ENCODE measurements around the gene IQSEC1. TPM values are rescaled to one million over a fixed set of nuclear protein-coding genes. Genes with fewer than 3 reads are reported as not detected.
"Not testable (repeated sequence)": the region's sequence is repeated elsewhere in the genome, so short reads cannot be mapped to it uniquely, and the experiment has no call there.

Gene IQSEC1
- total and polyA plus RNA-seq, 4 experiments from 2014 or later, result 11.9 to 82.0 (median 62.3) TPM

DNA sequence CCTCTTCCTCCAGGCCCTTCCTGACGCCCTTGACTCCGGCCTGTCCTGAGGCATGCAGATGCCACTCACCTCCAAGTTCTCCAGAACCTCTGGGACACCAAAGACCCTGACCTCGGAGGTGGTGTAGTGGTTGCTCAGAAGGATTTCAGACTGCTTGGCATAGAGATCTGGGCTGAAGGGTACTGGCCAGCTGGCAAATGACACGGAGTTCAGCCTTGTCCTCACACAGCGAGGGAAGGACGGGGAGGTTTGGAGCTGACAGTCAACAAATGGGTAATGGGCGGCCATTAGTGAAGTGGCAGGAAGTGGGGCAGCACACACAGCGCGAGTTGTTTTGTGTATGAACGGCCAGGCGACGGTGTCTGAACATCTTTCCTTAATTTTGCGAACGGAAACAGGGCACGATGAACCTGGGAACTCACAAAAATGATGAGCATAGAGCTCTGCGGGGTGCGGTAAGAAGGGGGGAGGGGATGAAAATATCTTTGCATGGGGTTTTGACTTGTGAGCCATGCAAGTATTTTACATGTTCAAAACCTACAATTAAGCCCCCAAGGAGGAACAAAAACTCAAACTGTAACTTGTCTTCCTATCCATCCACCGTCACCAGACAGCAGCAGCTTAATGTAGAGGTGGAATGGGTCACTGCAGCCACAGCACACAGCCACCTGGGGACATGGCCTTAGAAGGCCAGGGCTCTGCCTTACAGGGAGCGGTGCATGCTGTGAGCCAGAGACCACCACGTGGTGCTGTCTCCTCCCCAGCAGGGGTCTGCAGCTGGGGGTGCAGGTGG is 188.2 kb downstream of the IQSEC1 start:
- no peaks in the 10 kb centered on the region for H3K36me3 Mint-ChIP-seq
- H3K9me3 Mint-ChIP-seq, result no peaks in the 10 kb centered on the region
- no peak overlapping the region for H3K27ac Mint-ChIP-seq
- no peaks in the 10 kb centered on the region for H3K27me3 ChIP-seq (ENCODE audit: insufficient read depth, low read length)
- H3K27ac ChIP-seq (ENCODE audit: low read depth, low read length), result no peak overlapping the region
- ChIA-PET POLR2A (ENCODE audit: partially characterized antibody) (no interaction called here), CTCF (ENCODE audit: partially characterized antibody) (interaction anchor here (1.6 kb wide), 1 partner anchor 13 kb away, joined by 3 read pairs; no protein-coding TSS in a partner anchor)
- peaks cover 23 to 27% of the 10 kb centered on the region in 2 donors for H3K27me3 Mint-ChIP-seq
- no peak overlapping the region for H3K4me3 ChIP-seq (ENCODE audit: low read length in 2 of 2)
- H3K9me3 ChIP-seq (ENCODE audit: control insufficient read depth in 1 of 2, low read length in 2 of 2), result no peaks in the 10 kb centered on the region
- intact Hi-C loops (cut with micrococcal nuclease), result no loop called here
- no peak for DNase-seq
- H3K4me1 Mint-ChIP-seq, result peaks cover 9 to 14% (median 12%) of the 10 kb centered on the region in 4 donors
- H3K4me1 ChIP-seq (ENCODE audit: insufficient read depth, low read length), result peaks cover 11% of the 10 kb centered on the region
- H3K36me3 ChIP-seq (ENCODE audit: insufficient read depth, low read length), result no peaks in the 10 kb centered on the region
- peak overlapping the region in 1 of 8 donors; percentile 1 for H3K4me3 Mint-ChIP-seq

GRCh38 chr3:12884186-12884680 is 189.0 kb downstream of the IQSEC1 start:
- Mint-ChIP-seq H3K9me3 (no peaks in the 10 kb centered on the region), H3K27me3 (peaks cover 20 to 23% of the 10 kb centered on the region in 2 donors), H3K4me1 (peaks cover 9 to 14% (median 12%) of the 10 kb centered on the region in 4 donors), H3K36me3 (no peaks in the 10 kb centered on the region), H3K4me3 (no peak overlapping the region), H3K27ac (no peak overlapping the region)
- ChIA-PET CTCF (ENCODE audit: partially characterized antibody) (interaction anchor here (1.1 to 1.4 kb wide), 2 partner anchors 8 to 16 kb away, joined by 3 to 4 read pairs; no protein-coding TSS in a partner anchor), POLR2A (ENCODE audit: partially characterized antibody) (no interaction called here)
- H3K4me3 ChIP-seq (ENCODE audit: low read length in 2 of 2), result no peak overlapping the region
- H3K4me1 ChIP-seq (ENCODE audit: insufficient read depth, low read length), result peaks cover 11% of the 10 kb centered on the region
- no peaks in the 10 kb centered on the region for H3K27me3 ChIP-seq (ENCODE audit: insufficient read depth, low read length)
- no peaks in the 10 kb centered on the region for H3K9me3 ChIP-seq (ENCODE audit: control insufficient read depth in 1 of 2, low read length in 2 of 2)
- intact Hi-C loops (cut with micrococcal nuclease), result no loop called here
- H3K27ac ChIP-seq (ENCODE audit: low read depth, low read length), result no peak overlapping the region
- DNase-seq, result no peak
- H3K36me3 ChIP-seq (ENCODE audit: insufficient read depth, low read length), result no peaks in the 10 kb centered on the region

DNA sequence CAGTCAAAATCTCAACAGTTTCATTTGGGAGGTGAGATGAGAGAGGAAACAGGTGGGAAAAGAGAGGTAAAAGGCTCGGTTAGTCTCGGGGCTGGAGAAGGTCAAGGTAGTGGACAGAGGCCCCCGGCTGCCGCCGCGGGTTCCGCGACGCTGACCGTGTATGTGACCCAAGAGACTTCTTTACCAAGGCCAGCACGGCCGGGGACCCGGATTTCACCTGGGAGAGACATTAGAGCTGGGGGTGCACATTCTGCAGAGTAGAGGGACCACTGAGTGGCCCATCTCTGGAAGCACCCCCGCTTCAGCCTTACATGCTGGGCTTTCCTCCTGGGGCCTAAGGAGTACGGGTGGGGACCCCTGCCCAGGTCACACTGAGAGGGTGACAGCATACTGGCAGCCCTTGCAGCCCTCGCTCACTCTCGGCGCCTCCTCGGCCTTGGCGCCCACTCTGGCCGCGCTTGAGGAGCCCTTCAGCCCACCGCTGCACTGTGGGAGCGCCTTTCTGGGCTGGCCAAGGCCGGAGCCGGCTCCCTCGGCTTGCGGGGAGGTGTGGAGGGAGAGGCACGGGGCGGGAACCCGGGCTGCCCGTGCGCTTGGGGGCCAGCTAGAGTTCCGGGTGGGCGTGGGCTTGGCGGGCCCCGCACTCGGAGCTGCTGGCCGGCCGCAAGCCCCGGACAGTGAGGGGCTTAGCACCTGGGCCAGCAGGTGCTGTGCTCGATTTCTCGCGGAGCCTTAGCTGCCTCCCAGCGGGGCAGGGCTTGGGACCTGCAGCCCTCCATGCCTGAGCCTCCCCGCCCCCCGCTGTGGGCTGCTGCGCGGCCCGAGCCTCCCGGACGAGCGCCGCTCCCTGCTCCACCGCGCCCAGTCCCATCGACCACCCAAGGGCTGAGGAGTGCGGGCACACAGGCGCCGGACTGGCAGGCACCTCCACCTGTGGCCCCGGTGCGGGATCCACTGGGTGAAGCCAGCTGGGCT is 190.6 kb downstream of the IQSEC1 start:
- intact Hi-C loops (cut with micrococcal nuclease), result no loop called here

GRCh38 chr3:12881858-12882257 is 191.4 kb downstream of the IQSEC1 start:
- DNase-seq; H3K27me3 ChIP-seq (ENCODE audit: insufficient read depth, low read length); H3K4me3 ChIP-seq (ENCODE audit: low read length in 2 of 2); H3K9me3 Mint-ChIP-seq; H3K36me3 Mint-ChIP-seq; H3K4me3 Mint-ChIP-seq; H3K27ac ChIP-seq (ENCODE audit: low read depth, low read length); POLR2A ChIA-PET (ENCODE audit: partially characterized antibody); intact Hi-C loops (cut with micrococcal nuclease); H3K27ac Mint-ChIP-seq; H3K36me3 ChIP-seq (ENCODE audit: insufficient read depth, low read length); H3K9me3 ChIP-seq (ENCODE audit: control insufficient read depth in 1 of 2, low read length in 2 of 2): not testable (repeated sequence)
- CTCF ChIA-PET (ENCODE audit: partially characterized antibody), result interaction anchor here (3.2 kb wide), 1 partner anchor 10 kb away, joined by 13 read pairs; no protein-coding TSS in a partner anchor
- H3K27me3 Mint-ChIP-seq, result peaks cover 5 to 12% of the 10 kb centered on the region in 2 donors
- H3K4me1 Mint-ChIP-seq, result peaks cover 9 to 12% (median 9%) of the 10 kb centered on the region in 4 donors
- peaks cover 11% of the 10 kb centered on the region for H3K4me1 ChIP-seq (ENCODE audit: insufficient read depth, low read length)

More for the DNA sequence above, 190.6 kb downstream of the IQSEC1 start:
- Histone ChIP-seq H3K9me3 (ENCODE audit: control insufficient read depth in 1 of 2, low read length in 2 of 2) (no peaks in the 10 kb centered on the region), H3K27ac (ENCODE audit: low read depth, low read length) (no peak overlapping the region), H3K27me3 (ENCODE audit: insufficient read depth, low read length) (no peaks in the 10 kb centered on the region), H3K36me3 (ENCODE audit: insufficient read depth, low read length) (no peaks in the 10 kb centered on the region), H3K4me3 (ENCODE audit: low read length in 2 of 2) (no peak overlapping the region), H3K4me1 (ENCODE audit: insufficient read depth, low read length) (peaks cover 11% of the 10 kb centered on the region)
- peaks cover 11 to 17% of the 10 kb centered on the region in 2 donors for H3K27me3 Mint-ChIP-seq
- no peaks in the 10 kb centered on the region for H3K9me3 Mint-ChIP-seq
- POLR2A ChIA-PET (ENCODE audit: partially characterized antibody), result no interaction called here
- H3K4me3 Mint-ChIP-seq, result no peak overlapping the region
- H3K4me1 Mint-ChIP-seq, result peaks cover 9 to 13% (median 10%) of the 10 kb centered on the region in 4 donors
- CTCF ChIA-PET (ENCODE audit: partially characterized antibody), result interaction anchor here (1.4 kb wide), 1 partner anchor 15 kb away, joined by 4 read pairs; no protein-coding TSS in a partner anchor
- no peak for DNase-seq
- no peaks in the 10 kb centered on the region for H3K36me3 Mint-ChIP-seq
- no peak overlapping the region for H3K27ac Mint-ChIP-seq

- H3K9me3 Mint-ChIP-seq, result no peaks in the 10 kb centered on the region
- H3K27me3 ChIP-seq (ENCODE audit: insufficient read depth, low read length), result no peaks in the 10 kb centered on the region
- no peaks in the 10 kb centered on the region for H3K4me1 ChIP-seq (ENCODE audit: insufficient read depth, low read length)
- no peaks in the 10 kb centered on the region for H3K36me3 ChIP-seq (ENCODE audit: insufficient read depth, low read length)
- DNase-seq, result no peak
- CTCF ChIA-PET (ENCODE audit: partially characterized antibody), result interaction anchor here (3.2 kb wide), 1 partner anchor 12 kb away, joined by 13 read pairs; no protein-coding TSS in a partner anchor
- no peak overlapping the region for H3K4me3 ChIP-seq (ENCODE audit: low read length in 2 of 2)
- no peak overlapping the region for H3K27ac Mint-ChIP-seq
- H3K36me3 Mint-ChIP-seq, result no peaks in the 10 kb centered on the region
- POLR2A ChIA-PET (ENCODE audit: partially characterized antibody), result no interaction called here
- no peaks in the 10 kb centered on the region for H3K9me3 ChIP-seq (ENCODE audit: control insufficient read depth in 1 of 2, low read length in 2 of 2)
- H3K4me3 Mint-ChIP-seq, result no peak overlapping the region
- H3K27me3 Mint-ChIP-seq, result peaks cover 6 to 8% of the 10 kb centered on the region in 2 donors
- intact Hi-C loops (cut with micrococcal nuclease), result no loop called here
- H3K27ac ChIP-seq (ENCODE audit: low read depth, low read length), result no peak overlapping the region
- no peaks in the 10 kb centered on the region for H3K4me1 Mint-ChIP-seq
Measured at GRCh38 chr3:12879191-12879815, 193.9 kb downstream of the IQSEC1 start.

- H3K4me1 Mint-ChIP-seq; H3K27ac Mint-ChIP-seq; H3K36me3 Mint-ChIP-seq; H3K4me3 ChIP-seq (ENCODE audit: low read length in 2 of 2); H3K36me3 ChIP-seq (ENCODE audit: insufficient read depth, low read length); POLR2A ChIA-PET (ENCODE audit: partially characterized antibody); H3K9me3 ChIP-seq (ENCODE audit: control insufficient read depth in 1 of 2, low read length in 2 of 2); H3K9me3 Mint-ChIP-seq; H3K27ac ChIP-seq (ENCODE audit: low read depth, low read length); H3K27me3 ChIP-seq (ENCODE audit: insufficient read depth, low read length); DNase-seq; H3K4me1 ChIP-seq (ENCODE audit: insufficient read depth, low read length); intact Hi-C loops (cut with micrococcal nuclease); H3K4me3 Mint-ChIP-seq: not testable (repeated sequence)
- peaks cover 6 to 10% of the 10 kb centered on the region in 2 donors for H3K27me3 Mint-ChIP-seq
- CTCF ChIA-PET (ENCODE audit: partially characterized antibody), result interaction anchor here (1.9 to 3.2 kb wide), 2 partner anchors 13 kb away, joined by 7 to 13 read pairs; no protein-coding TSS in a partner anchor
Measured at GRCh38 chr3:12878758-12879157, 194.5 kb downstream of the IQSEC1 start.

Measured in CD4-positive, alpha-beta memory T cell (primary cell).